ENCODE measurements around the gene IFT22. TPM values are rescaled to one million over a fixed set of nuclear protein-coding genes. Genes with fewer than 3 reads are reported as not detected.

IFT22 gene
- total and polyA plus RNA-seq, 7 donors: 7.6 to 38.5 (median 30.7) TPM

DNA sequence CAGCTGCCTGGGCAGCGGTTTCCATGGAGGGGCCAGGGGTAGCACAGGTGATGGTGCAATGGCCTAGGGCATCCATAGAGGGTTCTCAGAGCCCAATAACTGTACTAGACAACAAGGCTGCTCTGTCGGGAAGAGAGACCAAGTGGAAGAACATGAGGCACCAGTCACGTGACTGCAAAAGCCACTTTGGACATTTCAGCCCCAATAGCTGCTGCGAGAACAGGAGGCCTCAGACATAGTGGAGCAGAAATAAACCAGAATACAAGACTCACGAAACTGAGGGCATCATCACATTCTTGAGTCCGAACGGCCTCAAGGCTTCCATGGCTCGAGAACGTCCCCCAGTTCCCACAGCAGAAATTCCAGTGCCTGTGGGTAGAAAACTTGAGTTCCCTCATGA lies 44.5 kb downstream of the IFT22 start:
- Histone ChIP-seq H3K9me3 (no peaks in the 10 kb centered on the region), H3K4me1 (no peaks in the 10 kb centered on the region), H3K36me3 (no peaks in the 10 kb centered on the region), H3K4me3 (no peak overlapping the region), H3K27ac (no peak overlapping the region), H3K27me3 (peaks cover 0 to 26% (median 0%) of the 10 kb centered on the region in 3 donors)
- WGBS, 2 donors: 79 to 81% methylated on average over 9 of the region's 9 CpGs
- intact Hi-C loops (cut with DNase I): no loop called here
- no peak for DNase-seq
- no peak for TF ChIP-seq POLR2A (IDR thresholded peaks at IDR 0.05)
- no peak for TF ChIP-seq CTCF (IDR thresholded peaks at IDR 0.05)
- no peak for TF ChIP-seq POLR2AphosphoS5 (IDR thresholded peaks at IDR 0.05)
- no peak for TF ChIP-seq EP300 (IDR thresholded peaks at IDR 0.05)

DNA sequence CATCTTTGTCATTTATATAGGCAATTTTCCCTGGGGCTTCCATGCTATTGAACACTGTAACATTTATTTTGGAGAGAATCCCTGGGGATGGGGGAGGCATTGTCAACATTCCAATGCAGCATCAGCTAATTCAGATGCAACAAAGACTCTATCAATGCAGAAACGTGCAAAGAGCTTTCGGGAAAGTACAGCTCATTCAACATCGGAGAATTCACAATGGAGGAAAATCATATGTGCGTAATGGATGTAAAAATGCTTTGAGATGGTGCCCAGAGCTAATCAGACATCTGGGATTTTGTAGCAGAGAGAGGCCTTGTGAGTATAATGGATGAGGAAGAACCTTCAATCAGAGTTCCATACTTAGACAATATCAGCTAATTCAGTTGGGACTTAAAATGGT lies 48.4 kb downstream of the IFT22 start:
- WGBS, 2 donors: 76 to 79% methylated on average over 4 of the region's 4 CpGs
- no peaks in the 10 kb centered on the region for H3K4me1 ChIP-seq
- H3K9me3 ChIP-seq: no peaks in the 10 kb centered on the region
- H3K27ac ChIP-seq: no peak overlapping the region
- no peak for DNase-seq
- intact Hi-C loops (cut with DNase I): no loop called here
- no peaks in the 10 kb centered on the region for H3K36me3 ChIP-seq
- no peak for TF ChIP-seq POLR2AphosphoS5 (IDR thresholded peaks at IDR 0.05)
- no peak for TF ChIP-seq EP300 (IDR thresholded peaks at IDR 0.05)
- no peak for TF ChIP-seq CTCF (IDR thresholded peaks at IDR 0.05)
- TF ChIP-seq POLR2A (IDR thresholded peaks at IDR 0.05): no peak
- no peak overlapping the region for H3K4me3 ChIP-seq
- H3K27me3 ChIP-seq: peaks cover 0 to 22% (median 0%) of the 10 kb centered on the region in 3 donors

GRCh38 chr7:101271021-101271420 lies 50.6 kb downstream of the IFT22 start:
- Histone ChIP-seq H3K27me3 (peaks cover 0 to 2% (median 0%) of the 10 kb centered on the region in 3 donors), H3K36me3 (no peaks in the 10 kb centered on the region), H3K27ac (no peak overlapping the region), H3K9me3 (no peaks in the 10 kb centered on the region), H3K4me3 (no peak overlapping the region), H3K4me1 (no peaks in the 10 kb centered on the region)
- intact Hi-C loops (cut with DNase I): no loop called here
- no peak for DNase-seq
- TF ChIP-seq CTCF (IDR thresholded peaks at IDR 0.05) (no peak), POLR2AphosphoS5 (IDR thresholded peaks at IDR 0.05) (no peak), EP300 (IDR thresholded peaks at IDR 0.05) (no peak), POLR2A (IDR thresholded peaks at IDR 0.05) (no peak)
- 74% methylated on average over 5 of the region's 5 CpGs for WGBS, 2 donors

GRCh38 chr7:101269664-101270063 lies 51.9 kb downstream of the IFT22 start:
- 86 to 88% methylated on average over 21 of the region's 21 CpGs for WGBS, 2 donors
- no peaks in the 10 kb centered on the region for H3K27me3 ChIP-seq
- intact Hi-C loops (cut with DNase I): no loop called here

More at GRCh38 chr7:101269664-101270063, 51.9 kb downstream of the IFT22 start:
- Histone ChIP-seq H3K9me3 (no peaks in the 10 kb centered on the region), H3K4me1 (no peaks in the 10 kb centered on the region), H3K4me3 (no peak overlapping the region), H3K36me3 (no peaks in the 10 kb centered on the region), H3K27ac (no peak overlapping the region)
- no peak for DNase-seq
- TF ChIP-seq CTCF (IDR thresholded peaks at IDR 0.05) (no peak), EP300 (IDR thresholded peaks at IDR 0.05) (no peak), POLR2A (IDR thresholded peaks at IDR 0.05) (no peak), POLR2AphosphoS5 (IDR thresholded peaks at IDR 0.05) (no peak)

All from sigmoid colon (tissue), 7 donors.